Medulla oblongata (tissue), 1 donor: ENCODE results near the gene FANCD2.
"Not testable (repeated sequence)": the region's sequence is repeated elsewhere in the genome, so short reads cannot be mapped to it uniquely, and the experiment has no call there.

Experiments used
- DNase-seq: peaks from one replicate; pipeline ENCODE4 v3.0.0-alpha.2; 2015; ENCODE audit errors: extremely low spot score

The FANCD2 gene

DNA sequence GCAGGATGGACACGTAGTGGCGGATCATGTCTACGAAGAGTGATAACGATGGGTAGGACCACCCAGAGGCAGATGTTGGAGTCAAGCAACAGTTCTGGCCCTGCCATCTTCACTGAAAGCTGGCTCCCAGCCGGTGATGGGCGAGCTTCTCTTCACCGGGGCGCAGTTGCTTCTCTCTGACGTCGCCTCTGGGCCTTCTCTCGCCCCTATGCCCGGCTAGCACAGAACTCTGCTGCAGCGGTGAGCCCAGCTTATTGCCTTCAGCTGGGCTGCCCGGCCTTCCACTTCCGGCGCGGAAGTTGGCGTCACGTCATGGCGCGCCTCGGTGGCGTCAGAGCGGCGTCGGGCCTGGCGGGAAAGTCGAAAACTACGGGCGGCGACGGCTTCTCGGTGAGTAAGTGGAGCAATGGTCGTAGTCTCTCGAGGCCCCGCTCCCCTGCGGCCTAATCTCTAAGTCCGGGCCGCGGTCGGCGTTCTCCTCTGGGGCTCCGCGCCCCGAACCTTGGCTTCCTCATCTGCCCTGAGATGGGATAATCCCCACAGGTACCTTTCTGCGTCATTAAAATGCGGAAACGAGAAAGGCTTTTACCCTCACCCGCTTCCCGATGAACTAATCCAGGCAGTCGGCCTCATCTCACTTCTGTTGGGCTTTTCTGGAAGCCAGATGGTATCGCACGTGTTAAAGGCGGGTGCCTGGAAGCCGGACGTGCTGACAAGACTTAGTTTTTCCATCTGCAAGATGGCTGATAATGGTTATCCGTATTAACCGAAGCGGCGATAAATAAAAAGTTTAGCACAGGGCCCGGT lies at the start of gene FANCD2:
FANCD2 (plus strand) TSS at position 354 of the 807 bp plus-strand sequence. CDS start 2,221 bp downstream, outside the sequence.
- peak; percentile 88 for DNase-seq

DNA sequence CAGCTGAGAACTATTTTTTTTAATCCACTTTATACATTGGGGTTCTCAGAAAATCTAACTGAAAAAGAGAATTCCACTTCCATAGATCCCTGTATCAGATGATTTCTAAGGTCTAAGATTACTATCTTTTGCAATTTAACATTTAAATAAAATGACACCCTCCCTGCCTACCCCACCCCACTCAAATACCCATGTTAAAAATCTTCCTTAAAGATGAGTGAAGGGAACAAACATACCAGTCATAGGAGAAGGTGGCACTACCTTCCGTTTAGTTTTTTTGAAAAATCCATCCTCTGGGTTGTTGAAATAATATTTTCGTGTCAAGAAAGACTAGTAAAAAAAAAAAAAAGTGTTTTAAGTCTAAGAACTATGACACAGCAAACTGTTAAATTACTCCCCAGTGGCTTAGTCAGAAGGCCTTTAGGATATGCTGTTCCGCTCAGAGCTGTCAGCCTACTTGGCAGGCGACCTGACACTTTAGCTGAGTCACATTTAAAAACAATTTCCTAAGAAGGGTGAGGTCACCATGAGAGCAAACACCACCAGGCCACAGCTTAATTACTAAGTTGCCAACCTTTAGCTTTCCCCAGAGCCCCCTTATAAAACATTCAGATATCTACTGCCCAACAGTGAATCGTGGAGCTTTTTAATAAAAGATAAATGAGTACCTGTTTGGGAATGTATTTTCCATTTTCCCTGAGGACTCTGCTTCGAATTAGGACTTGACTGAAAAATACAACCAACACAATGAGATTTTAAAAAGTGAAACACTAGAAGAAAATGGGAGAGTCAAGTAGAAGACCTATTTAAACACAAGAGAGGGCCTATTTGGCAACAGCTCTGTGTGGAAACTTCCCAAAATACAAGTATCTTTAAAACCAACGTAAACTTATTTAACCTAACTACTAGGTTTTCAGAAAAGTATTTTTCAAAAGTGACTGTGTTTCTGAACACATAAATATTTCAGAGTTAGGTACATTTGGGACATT lies 49.2 kb upstream of the FANCD2 start:
- DNase-seq = peak; percentile 73

DNA sequence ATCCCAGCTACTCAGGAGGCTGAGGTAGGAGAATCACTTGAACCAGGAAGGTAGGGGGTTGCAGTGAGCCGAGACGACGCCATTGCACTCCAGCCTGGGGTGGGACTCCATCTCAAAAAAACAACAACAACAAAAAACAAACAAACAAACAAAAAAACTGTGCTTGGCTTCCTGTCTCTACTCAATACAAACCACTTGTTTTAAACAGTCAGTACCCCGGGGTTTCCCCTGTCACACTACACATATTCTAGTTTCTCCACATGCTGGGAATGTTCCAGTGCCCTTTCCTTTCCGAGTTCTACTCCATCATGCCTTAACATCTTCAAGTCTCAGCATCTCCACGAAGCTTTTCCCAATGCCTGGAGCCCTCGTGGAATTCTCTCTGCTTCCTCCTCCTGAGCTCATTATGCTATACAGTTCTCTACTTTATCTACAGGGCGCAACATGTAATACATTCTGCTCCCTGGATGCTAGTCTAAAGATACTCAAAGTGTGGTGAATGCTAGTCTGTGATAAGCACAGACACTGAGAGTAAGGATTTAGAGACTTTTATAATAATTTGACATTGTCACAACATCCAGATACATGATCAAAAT lies 47.4 kb upstream of the FANCD2 start:
- DNase-seq = no peak

DNA sequence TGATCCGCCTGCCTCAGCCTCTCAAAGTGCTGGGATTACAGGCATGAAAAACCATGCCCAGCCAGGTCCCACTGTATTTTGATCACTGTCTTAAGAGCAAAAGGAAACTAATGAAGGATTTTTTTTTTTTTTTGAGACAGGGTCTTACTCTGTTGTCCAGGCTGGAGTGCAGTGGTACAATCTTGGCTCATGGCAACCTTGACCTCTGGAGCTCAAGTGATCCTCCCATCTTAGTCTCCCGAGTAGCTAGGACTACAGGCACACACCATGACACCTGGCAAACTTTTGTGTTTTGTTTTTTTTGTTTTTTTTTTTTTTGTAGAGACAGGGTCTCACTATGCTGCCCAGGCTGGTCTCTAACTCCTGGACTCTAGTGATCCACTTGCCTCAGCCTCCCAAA lies 46.0 kb upstream of the FANCD2 start:
- no peak for DNase-seq

DNA sequence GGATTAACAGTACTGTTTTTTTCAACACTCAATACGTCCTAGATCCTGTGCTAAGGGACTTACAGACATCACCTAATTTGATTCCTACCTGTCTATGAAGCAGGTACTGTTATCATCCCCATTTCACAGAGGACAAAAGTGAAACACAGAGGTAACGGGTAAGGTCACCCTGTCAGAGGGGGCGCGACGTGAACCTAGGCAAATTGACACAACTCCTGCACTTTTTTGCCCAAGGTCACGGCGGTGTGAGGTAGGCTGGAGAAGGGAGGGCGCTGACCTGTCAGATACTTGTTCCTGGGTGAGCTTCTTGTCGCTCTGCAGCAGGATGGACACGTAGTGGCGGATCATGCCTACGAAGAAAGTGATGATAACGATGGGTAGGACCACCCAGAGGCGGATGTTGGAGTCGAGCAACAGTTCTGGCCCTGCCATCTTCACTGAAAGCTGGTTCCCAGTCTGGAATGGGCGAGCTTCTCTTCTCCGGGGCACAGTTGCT lies 40.0 kb upstream of the FANCD2 start:
- DNase-seq = no peak

DNA sequence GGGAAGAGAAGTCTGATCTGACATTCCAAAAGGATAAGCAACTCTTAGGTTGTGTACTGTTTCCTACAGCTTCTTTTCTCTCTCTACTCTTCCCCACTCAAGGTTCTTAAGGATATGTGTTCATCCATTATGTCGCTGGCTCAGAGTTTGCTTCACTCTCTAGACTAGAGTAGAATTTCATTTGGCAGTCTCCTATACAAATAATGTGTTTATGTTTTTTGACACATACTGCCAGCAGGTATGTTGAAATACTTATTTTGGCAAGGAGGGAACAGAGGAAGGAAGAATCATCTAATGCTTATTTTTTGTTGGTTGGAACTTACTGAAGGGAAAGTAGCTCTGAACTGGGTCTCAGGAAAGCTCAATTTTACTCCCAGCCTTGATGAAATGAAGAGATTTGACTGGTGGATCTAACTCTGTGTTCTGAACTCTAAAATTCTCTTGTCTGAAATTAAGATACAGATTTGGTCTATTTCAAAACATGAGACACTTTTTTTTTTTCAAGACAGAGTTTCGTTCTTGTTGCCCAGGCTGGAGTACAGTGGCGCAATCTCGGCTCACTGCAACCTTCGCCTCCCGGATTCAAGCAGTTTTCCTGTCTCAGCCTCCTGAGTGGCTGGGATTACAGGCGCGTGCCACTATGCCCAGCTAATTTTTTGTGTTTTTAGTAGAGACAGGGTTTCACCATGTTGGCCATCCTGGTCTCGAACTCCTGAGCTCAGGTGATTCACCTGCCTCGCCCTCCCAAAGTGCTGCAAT lies 32.0 kb upstream of the FANCD2 start:
- no peak for DNase-seq

DNA sequence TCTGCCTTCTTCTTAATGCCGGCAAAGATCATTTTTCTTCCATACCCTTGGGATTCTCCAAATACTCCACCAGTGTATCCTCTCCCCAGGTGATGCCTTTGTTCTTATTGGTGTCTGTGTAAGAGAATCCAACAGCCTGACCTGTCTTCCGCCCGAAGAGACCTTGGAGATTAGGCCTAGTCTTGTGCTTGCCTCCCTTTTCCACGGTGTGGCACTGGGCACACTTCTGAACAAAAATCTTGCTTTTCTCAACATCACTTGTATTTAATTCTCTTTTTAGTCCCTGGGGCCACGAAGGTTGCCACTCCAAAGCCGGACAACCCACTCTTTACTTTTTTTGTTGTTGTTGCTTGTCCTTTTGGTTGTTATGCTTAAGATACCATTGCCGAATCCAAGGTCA lies 25.6 kb upstream of the FANCD2 start:
- DNase-seq = no peak

DNA sequence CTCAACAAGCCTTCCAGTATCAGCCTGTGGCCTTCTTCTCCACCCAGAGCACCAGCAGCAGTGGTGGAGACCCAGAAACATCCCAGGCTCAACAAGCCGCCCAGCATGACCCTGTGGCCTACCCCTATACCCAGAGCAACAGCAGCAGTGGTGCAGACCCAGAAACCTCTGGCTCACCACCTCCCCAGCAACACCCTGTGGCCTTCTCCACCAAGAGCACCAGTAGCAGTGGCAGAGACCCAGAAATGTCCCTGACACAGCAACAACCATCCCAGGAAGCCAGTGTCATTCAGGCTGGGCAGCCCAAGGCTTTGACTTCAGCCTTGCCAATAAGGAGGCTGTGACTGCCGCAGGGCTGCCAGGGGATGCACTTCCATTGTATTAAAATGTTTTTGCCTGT lies 23.3 kb upstream of the FANCD2 start:
- DNase-seq = no peak

DNA sequence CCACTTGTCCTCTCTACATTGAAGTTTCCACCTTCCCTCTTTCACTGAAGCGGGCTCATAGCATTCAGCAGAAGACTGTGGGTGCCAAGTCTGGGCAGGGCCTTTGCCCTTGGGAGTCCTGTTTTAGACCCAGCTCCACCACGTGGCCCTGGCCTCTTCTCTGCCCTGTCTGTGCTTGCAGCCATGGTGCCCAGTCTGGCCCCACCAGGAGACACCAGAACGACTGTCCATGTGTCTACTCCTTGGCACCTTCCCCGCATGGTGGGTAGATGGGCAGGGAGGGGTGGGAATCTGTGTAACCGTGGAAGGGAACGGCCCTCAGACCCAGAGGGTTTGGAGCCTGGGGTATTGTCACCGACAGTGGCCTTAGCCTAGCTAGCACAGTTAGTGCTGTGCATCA lies 21.7 kb upstream of the FANCD2 start:
- no peak for DNase-seq

DNA sequence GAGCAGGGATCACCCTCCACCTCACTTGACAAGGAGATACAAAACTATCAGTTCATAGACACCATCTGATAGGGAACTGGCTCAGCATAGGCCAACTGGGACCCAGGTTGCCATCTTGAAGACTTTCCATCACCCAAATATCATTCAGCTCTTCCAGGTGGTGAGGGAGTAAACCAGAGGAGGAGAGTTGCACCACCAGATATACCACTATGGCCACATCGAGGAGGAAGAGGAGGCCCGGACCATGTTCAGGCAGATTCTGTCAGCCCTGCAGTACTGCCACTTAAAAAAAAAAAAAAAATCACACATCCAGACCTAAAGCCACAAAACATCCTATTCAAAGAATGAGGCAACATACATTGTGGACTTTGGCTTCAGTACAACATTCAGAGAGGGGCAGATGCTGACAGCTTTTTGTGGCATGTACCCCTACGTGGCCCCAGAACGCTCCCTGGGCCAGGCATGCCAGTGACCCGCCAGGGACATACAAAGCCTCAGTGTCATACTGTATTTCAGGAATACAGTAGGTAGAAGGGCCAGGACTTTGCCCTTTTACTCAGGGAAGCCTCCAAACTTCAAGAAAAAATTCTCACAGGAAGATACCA lies 21.2 kb upstream of the FANCD2 start:
- DNase-seq = no peak

DNA sequence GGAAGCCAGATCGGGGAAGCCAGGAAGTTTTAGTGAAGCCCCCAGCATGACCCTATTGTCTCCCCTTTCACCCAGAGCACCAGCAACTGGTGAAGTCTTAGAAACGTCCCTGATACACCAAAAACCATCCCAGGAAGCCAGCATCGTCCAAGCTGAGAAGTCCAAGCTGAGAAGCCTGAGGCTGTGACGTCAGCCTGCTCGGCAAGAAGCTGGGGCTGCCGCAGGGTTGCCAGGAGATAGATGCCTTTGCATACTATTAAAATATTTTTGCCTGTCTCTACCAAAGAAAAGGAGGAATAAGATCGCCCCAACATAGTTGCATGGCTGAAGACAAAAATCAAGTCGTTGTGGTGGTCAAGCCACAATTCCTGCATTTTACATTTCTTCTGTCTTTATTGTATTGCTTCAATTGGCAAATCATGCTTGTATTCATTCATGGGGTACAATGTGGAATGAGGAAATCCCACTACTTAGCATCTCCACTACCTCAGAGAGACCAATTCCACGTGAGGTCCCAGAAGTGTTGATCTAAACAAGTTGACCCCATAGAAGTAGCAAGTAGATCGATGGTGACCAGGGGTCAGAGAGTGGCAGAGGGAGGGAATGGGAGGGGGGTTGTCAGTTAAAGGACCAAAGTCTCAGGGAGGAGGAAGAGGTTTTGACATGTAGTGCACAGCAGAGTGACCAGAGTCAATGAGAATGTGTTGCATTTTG lies 20.0 kb upstream of the FANCD2 start:
- no peak for DNase-seq

DNA sequence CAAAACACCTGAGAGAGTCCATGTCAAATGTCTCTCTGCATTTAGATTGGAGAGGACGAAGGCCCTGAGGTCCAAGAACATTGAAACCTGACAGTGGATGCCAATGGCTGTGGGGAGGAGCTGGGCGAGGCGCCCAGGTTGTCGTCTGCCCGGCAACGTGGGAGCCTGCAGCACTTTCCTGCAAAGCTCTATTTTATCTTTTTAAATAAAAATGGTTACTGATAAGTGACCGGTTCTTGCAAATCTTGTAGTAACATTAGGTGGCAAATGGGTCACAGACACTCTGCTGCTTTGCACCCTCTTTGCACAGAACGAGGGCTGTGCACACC lies 19.5 kb upstream of the FANCD2 start:
- no peak for DNase-seq

DNA sequence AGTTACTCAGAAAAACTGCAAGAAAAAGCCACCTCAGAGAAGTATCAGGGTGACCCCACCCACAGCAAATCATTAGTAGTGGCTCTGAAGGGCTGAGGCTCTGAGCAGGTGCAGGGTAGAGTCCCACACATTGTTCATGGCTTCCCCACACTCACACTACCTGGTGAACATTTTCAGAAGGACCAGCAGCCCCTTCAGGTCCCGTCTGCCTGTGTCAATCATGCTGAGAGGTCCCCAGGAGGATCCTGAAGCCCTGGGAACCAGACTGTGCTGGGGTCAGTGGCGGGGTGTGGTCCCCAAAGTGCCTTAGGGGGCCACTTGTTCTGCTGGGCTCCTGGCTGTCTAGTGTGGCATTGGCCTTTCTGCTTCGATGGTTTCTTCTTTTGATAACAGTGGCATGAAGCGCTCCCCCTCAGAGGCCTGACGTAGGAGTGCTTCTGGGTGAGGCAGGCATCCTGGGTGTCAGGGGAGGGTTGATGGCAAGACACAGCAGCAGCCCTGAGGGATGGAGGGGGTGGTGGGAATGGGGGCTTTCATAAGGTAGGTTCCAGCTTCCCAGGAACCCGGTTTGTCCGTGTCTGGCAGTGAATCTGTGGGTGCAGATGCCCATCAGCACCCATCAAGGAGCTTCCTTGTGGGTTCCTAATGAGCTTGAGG lies 19.0 kb upstream of the FANCD2 start:
- DNase-seq = no peak

DNA sequence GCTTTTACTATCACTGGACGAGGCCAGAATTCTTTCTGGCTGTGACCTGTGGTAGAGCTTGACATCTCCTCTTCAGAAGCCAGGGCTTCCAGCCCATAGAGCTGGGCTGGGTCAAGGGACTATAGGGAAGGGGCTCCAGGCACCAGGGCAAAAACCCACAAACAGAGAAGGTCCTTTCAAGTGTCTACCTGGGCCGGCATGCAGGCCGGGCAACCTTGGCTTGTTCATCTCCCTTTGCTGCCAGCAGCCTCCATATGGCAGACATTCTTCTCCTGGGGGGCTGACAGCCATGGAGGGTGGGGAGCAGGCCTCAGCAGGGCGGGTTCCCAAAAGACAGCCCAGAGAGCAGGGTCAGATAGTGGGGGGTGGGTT lies 18.0 kb upstream of the FANCD2 start:
- not testable (repeated sequence) for DNase-seq

DNA sequence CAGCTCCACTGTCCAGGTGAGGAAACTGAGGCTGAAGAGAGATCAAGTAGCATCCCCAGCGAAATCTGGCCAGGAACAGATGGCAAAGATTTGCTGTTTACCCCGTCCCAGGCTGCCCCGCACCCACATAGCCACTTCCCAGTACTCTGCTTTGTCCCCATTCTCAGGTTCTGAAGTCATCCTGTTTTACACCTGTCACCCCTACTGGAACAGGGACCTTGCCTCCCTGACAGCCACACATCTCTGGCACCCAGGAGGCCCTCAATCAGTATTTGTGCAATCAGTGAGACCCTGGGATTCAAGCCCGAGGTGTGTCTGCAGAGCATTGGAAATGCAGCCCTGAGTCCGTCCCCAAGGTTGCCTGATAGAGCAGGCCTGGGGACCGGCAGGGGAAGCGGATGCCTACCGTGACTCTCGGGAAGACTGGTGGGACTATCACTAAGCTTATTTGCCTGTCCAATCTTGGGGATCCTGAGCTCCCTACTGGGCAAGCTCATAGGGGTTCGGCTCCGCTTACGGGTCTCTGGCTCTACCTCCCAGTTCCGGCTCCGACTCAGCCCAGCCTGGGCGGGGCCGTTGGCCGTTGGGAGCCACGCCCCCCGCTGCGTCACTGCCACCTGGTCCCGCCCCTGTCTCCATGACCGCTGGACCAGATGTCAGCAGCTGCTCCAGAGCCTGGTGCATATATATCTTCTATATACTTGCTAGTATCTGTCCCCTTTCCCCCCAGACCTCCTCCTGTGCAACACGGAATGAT lies 17.5 kb upstream of the FANCD2 start:
- DNase-seq = peak; percentile 86

DNA sequence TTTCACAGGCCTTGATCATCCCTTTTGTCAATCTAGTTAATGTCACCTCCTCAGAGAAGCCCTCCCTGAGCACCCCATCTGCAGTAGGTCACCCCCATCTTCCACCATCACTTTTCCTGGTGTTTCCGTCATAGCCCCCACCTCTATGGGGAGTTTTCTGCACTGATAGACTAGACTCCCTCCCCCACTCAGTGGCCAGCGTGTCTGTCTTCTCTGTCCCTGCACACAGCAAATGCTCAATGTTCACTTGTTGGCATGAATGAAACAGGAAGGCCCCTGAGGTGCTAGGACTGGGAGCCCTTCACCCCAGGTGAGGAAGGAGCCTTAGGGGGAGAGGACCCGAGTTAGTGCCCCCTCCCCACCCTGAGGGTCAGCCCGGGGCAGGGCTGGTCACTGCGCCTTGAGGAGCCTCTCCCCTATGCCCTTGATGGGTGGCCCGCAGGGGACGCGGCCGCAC lies 15.8 kb upstream of the FANCD2 start:
- no peak for DNase-seq

DNA sequence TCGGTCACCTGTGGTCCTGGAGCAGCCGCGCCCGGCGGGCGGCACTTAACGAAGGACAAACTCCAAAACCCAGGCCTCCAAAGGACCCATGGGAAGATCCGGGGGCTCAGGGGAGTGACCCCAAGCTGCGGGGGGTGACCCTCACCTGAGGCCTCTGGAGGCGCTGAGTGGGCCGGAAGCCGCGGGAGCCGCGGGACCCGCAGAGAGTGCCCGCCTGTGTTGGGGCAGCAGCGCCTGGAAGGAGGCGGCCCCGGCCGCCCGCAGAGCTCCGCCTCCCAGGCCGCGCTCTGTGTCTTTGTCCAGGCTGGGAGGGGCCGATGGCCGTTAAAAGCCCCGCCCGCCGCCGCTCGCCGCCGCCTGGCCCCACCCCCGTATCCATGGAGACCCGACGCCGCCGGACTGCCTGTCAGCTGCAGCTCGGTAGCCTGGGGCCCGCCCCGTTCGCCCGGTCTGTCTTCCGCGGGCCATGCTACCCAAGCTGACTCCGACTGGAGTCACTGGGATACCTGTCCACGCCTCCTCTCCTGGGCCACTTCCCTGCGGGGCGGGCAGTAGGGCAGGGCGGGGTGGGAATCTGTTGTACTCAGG lies 15.3 kb upstream of the FANCD2 start:
- peak; percentile 90 for DNase-seq

DNA sequence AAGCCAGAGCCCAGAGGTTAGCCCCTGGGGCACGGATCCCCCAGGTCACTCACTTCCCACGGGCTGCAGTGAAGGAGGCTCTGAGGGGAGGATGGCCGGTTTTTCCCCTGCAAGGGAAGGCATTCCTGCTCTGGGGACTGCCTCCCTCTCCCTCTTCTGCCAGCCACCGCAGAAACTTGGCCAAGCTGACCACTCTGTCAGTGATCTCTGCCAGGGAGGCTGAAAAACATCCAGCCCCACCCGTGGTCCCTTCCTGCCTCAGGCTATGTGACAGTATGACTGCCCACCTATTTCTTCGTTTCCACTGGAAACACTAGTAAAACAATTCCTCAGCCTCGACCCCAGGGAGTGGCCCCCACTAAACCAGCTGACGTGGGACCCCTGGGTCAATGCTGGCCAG lies 14.6 kb upstream of the FANCD2 start:
- no peak for DNase-seq

DNA sequence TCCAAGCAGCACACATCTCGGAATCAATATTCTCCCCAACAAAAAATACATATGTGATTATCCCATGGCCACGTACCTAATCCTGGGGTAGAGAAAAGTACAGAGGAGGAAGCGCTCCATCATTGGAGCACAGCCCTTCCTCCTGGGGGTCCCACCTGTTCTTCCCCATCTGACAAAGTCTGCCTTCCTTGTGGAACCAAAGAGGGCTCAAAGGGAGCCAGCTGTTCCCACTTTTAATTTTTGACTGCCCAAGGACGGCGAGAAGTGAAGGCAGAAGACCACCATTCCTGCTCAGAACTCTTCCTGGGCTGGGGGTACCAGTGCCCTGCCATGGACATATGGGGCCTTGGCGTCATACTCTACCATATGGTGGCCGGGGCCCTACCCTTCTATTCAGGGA lies 14.1 kb upstream of the FANCD2 start:
- DNase-seq = no peak
